IMR-90 (cell line): ENCODE measurements around the gene TBCD. TPM values are rescaled to one million over a fixed set of nuclear protein-coding genes. Genes with fewer than 3 reads are reported as not detected.

ENCODE experiments used
- ATAC-seq: fragments of 200-7000 bp; cut with Tn5 transposase; 2 replicates; pipeline ENCODE4 v1.9.1; 2020; ENCODE audit warnings: low read depth, mild to moderate bottlenecking, moderate library complexity
- BruUV-seq: library from RNA; stranded (reverse); fragments of 400-500 nt; replicated peaks from 2 replicates; lab custom pipeline; 2021; lab: Mats Ljungman, UMichigan
- CTCF ChIA-PET: fragments of 300-600 bp; formaldehyde crosslinking; extraction: SDS; loops from one replicate; lab custom pipeline; 2021; ENCODE audit warnings: antibody characterized with exemption; lab: Yijun Ruan, JAX
- POLR2A ChIA-PET: fragments of 300-600 bp; sonication (Branson Sonifier 250); formaldehyde crosslinking; loops from one replicate; lab custom pipeline; 2022; ENCODE audit warnings: antibody characterized with exemption; ENCODE audit not compliant: unreplicated experiment; lab: Charles Lee
- DNase-seq: peaks from one replicate; pipeline ENCODE4 v3.0.0; 2013
- H2AFZ ChIP-seq: replicated peaks from 2 replicates; pipeline ENCODE3; 2013; ENCODE audit warnings: low read length, mild to moderate bottlenecking; ENCODE audit not compliant: poor library complexity
- H2AK5ac ChIP-seq: 2 replicates; pipeline ENCODE4 v1.6.1; 2013; ENCODE audit warnings: low read depth, low read length, inconsistent platforms
- H2AK9ac ChIP-seq: replicated peaks from 2 replicates; pipeline ENCODE3; 2013; ENCODE audit warnings: mild to moderate bottlenecking, low read depth, low read length, moderate library complexity; ENCODE audit not compliant: poor library complexity
- H2BK120ac ChIP-seq: 2 replicates; pipeline ENCODE4 v1.6.1; 2013; ENCODE audit warnings: low read depth, low read length, inconsistent platforms
- H2BK15ac ChIP-seq: 3 replicates; pipeline ENCODE4 v1.6.1; 2013; ENCODE audit warnings: low read depth, low read length, inconsistent platforms
- H2BK20ac ChIP-seq: 2 replicates; pipeline ENCODE4 v1.6.1; 2013; ENCODE audit warnings: low read depth, mild to moderate bottlenecking, inconsistent platforms, low read length, moderate library complexity
- H2BK5ac ChIP-seq: 2 replicates; pipeline ENCODE4 v1.6.1; 2013; ENCODE audit warnings: mild to moderate bottlenecking, low read depth, low read length, inconsistent platforms; ENCODE audit not compliant: poor library complexity, severe bottlenecking
- H3K14ac ChIP-seq: replicated peaks from 2 replicates; pipeline ENCODE4 v1.6.1; 2013; ENCODE audit warnings: low read depth, low read length, inconsistent platforms
- H3K18ac ChIP-seq: 2 replicates; pipeline ENCODE4 v1.6.1; 2013; ENCODE audit warnings: low read depth, low read length, control low read depth
- H3K23ac ChIP-seq: 2 replicates; pipeline ENCODE4 v1.6.1; 2013; ENCODE audit warnings: low read depth, low read length, inconsistent platforms
- H3K27ac ChIP-seq: 2 replicates; pipeline ENCODE4 v1.5.1; 2013; ENCODE audit warnings: mild to moderate bottlenecking, control low read depth, low read length; ENCODE audit not compliant: insufficient read depth
- H3K27me3 ChIP-seq: 2 replicates; pipeline ENCODE4 v1.6.1; 2013; ENCODE audit warnings: low read length; ENCODE audit not compliant: control insufficient read depth, insufficient read depth
- H3K36me3 ChIP-seq: 2 replicates; pipeline ENCODE4 v1.6.1; 2013; ENCODE audit warnings: low read length, mixed read lengths; ENCODE audit not compliant: control insufficient read depth, insufficient read depth
- H3K4ac ChIP-seq: 2 replicates; pipeline ENCODE4 v1.6.1; 2013; ENCODE audit warnings: low read depth, low read length, inconsistent platforms
- H3K4me1 ChIP-seq: 2 replicates; pipeline ENCODE4 v1.6.1; 2013; ENCODE audit warnings: low read length, mixed read lengths; ENCODE audit not compliant: control insufficient read depth, insufficient read depth
- H3K4me2 ChIP-seq: 2 replicates; pipeline ENCODE4 v1.6.1; 2013; ENCODE audit warnings: low read depth, mild to moderate bottlenecking, control low read depth, low read length, moderate library complexity
- H3K4me3 ChIP-seq: 2 replicates; pipeline ENCODE4 v1.5.1; 2013; ENCODE audit warnings: low read depth, mild to moderate bottlenecking, control low read depth, low read length, moderate library complexity; ENCODE audit not compliant: insufficient read depth
- H3K56ac ChIP-seq: 2 replicates; pipeline ENCODE4 v1.6.1; 2013; ENCODE audit warnings: low read length, inconsistent platforms; ENCODE audit not compliant: insufficient read depth; ENCODE audit errors: extremely low read depth
- H3K79me1 ChIP-seq, 2 experiments: 2 replicates each; pipeline ENCODE4 v1.6.1; 2013; ENCODE audit warnings: low read length in 2 of 2, inconsistent platforms in 1 of 2, low read depth in 1 of 2
- H3K9ac ChIP-seq: 2 replicates; pipeline ENCODE4 v1.6.1; 2013; ENCODE audit warnings: low read depth, low read length, control low read depth
- H3K9me1 ChIP-seq: 2 replicates; pipeline ENCODE4 v1.6.1; 2013; ENCODE audit warnings: low read length, inconsistent platforms; ENCODE audit not compliant: insufficient read depth
- H3K9me3 ChIP-seq: 2 replicates; pipeline ENCODE4 v1.6.1; 2013; ENCODE audit warnings: low read length; ENCODE audit not compliant: control insufficient read depth, insufficient read depth
- H4K20me1 ChIP-seq: 2 replicates; pipeline ENCODE4 v1.6.1; 2013; ENCODE audit warnings: low read length, inconsistent platforms; ENCODE audit not compliant: insufficient read depth
- H4K5ac ChIP-seq: 2 replicates; pipeline ENCODE4 v1.6.1; 2013; ENCODE audit warnings: mild to moderate bottlenecking, low read depth, low read length, control low read depth
- H4K8ac ChIP-seq, 2 experiments: 2 replicates each; pipeline ENCODE4 v1.6.1; 2013; ENCODE audit warnings: low read depth in 2 of 2, low read length in 2 of 2, control low read depth in 1 of 2, inconsistent platforms in 1 of 2
- H4K91ac ChIP-seq: 2 replicates; pipeline ENCODE4 v1.6.1; 2013; ENCODE audit warnings: low read depth, low read length, inconsistent platforms; ENCODE audit not compliant: insufficient read depth
- CEBPB ChIP-seq: IDR thresholded peaks from 2 replicates; pipeline ENCODE4 v1.6.1; 2012; ENCODE audit warnings: low read depth, low read length, improper control_type of control experiment
- CTCF ChIP-seq: conservative IDR thresholded peaks from 2 replicates; pipeline ENCODE4 v1.5.1; 2012; ENCODE audit warnings: mild to moderate bottlenecking, low read depth, low read length, improper control_type of control experiment
- MXI1 ChIP-seq: IDR thresholded peaks from 2 replicates; pipeline ENCODE4 v1.6.1; 2012; ENCODE audit warnings: low read depth, mild to moderate bottlenecking, low read length, moderate library complexity, borderline replicate concordance
- RFX5 ChIP-seq: IDR thresholded peaks from 2 replicates; pipeline ENCODE4 v1.8.0; 2012; ENCODE audit warnings: low read depth, mild to moderate bottlenecking, low read length, moderate library complexity
- SMC3 ChIP-seq: fragments of 150-350 bp; IDR thresholded peaks from 2 replicates; pipeline ENCODE4 v1.6.1; 2016; ENCODE audit warnings: low read depth, mild to moderate bottlenecking, antibody characterized with exemption, low read length, moderate library complexity
- WGBS, 2 experiments: methylation state at CpG; one replicate each; pipeline versions ENCODE4 v1.1.5 to v1.1.7; 2013; ENCODE audit warnings: missing lambda C conversion rate in 2 of 2; ENCODE audit not compliant: insufficient read length in 1 of 2; ENCODE audit errors: extremely low coverage in 2 of 2; 5-methylcytosine and 5-hydroxymethylcytosine counted together
- dilution Hi-C: fragments of 300-500 bp; cut with HindIII; formaldehyde crosslinking; loops from one replicate; pipeline ENCODE4 v1.14.3; 2018; ENCODE audit warnings: low sequenced_read_pairs; ENCODE audit not compliant: unreplicated experiment
- in situ Hi-C: fragments of 300-500 bp; cut with MboI; formaldehyde crosslinking; loops from 3 replicates; pipeline ENCODE4 v1.14.3; 2019; ENCODE audit warnings: low sequenced_read_pairs, inconsistent platforms, mixed read lengths
- intact Hi-C: fragments of 100-400 bp; cut with micrococcal nuclease; formaldehyde crosslinking; loops from 2 replicates; pipeline ENCODE4 v1.10.0; 2022
- polyA plus RNA-seq, 3 experiments: library from polyadenylated mRNA; depleted of rRNA; stranded (reverse); fragments of >200 nt; gene quantifications; 2 replicates each; pipeline ENCODE4 v1.2.3, GENCODE V29; 2012; ENCODE audit warnings: low replicate concordance in 1 of 3
- total RNA-seq: library from RNA; depleted of rRNA; stranded (reverse); fragments of >200 nt; gene quantifications from 2 replicates; pipeline ENCODE4 v1.2.3, GENCODE V29; 2012

Gene TBCD
- total and polyA plus RNA-seq, 2 of the 4 experiments (the other 2 are of a cell fraction), result 21.9 to 54.5 TPM

GRCh38 chr17:82898976-82899514 is 147.2 kb downstream of the TBCD start:
- CTCF ChIA-PET, result no interaction called here
- intact Hi-C loops, result no loop called here
- Histone ChIP-seq H3K4me2 (no peak overlapping the region), H2AK5ac (no peak overlapping the region; the same call in 1 of the 2 replicates), H2BK20ac (no peak overlapping the region), H3K4me3 (no peak overlapping the region), H3K14ac (no peak overlapping the region), H3K9me3 (no peaks in the 10 kb centered on the region), H4K8ac (no peak overlapping the region), H4K5ac (no peak overlapping the region), H3K23ac (no peak overlapping the region), H3K4me1 (peaks cover 6% of the 10 kb centered on the region), H2BK15ac (no peak overlapping the region), H3K79me1 (peaks cover 6 to 32% of the 10 kb centered on the region in 2 experiments; a peak in 3 of 4 replicates), H4K20me1 (no peaks in the 10 kb centered on the region), H3K56ac (no peak overlapping the region), H2BK5ac (no peak overlapping the region), H3K27ac (no peak overlapping the region), H3K9me1 (peaks cover 15% of the 10 kb centered on the region), H2AK9ac (no peak overlapping the region), H2AFZ (no peak overlapping the region), H3K27me3 (no peaks in the 10 kb centered on the region), H3K4ac (no peak overlapping the region), H3K36me3 (peaks cover 11% of the 10 kb centered on the region), H3K18ac (no peak overlapping the region), H3K9ac (no peak overlapping the region), H4K91ac (no peak overlapping the region), H2BK120ac (no peak overlapping the region)
- no TSS peak for BruUV-seq
- 96% methylated on average over 50 of the region's 53 CpGs; no CpG with 5 or more reads in 1 of the 2 experiments for WGBS, 2 experiments
- dilution Hi-C loops, result no loop called here
- POLR2A ChIA-PET, result no interaction called here
- TF ChIP-seq CTCF (no peak), SMC3 (no peak), MXI1 (no peak), CEBPB (no peak), RFX5 (no peak)
- in situ Hi-C loops, result no loop called here
- no peak for DNase-seq
- no peak for ATAC-seq
